Activated CD4-positive, CD25-positive, alpha-beta regulatory T cell treated with anti-CD3 and anti-CD28 coated beads, Interleukin-2, amount 50 U/mL, for 16 hours (primary cell): ENCODE results near the gene FEN1.

Source experiments
- DNase-seq: peaks from one replicate; pipeline ENCODE4 v3.0.0-alpha.2; 2020; ENCODE audit warnings: low read depth, low spot score

FEN1 gene

DNA sequence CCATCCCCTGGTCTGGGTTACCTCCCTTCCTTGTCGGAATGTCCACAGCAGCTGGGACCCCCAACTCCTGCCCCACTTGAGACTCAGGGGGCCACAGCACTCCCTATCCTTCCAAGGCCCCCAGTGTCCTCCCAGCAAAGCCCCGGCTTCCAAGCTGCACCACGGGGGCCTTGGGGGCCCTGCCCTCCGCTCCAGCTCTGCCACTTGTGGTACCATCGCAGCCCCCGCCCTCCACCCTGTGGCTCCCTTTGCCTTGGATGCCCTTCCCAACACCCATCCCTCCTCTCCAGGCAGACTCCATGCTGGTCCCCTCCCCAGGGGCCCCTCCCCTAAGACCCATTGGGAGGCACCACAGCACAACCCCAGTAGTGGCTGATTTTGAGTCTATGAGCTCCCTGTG lies 17.6 kb upstream of the FEN1 start:
- no peak for DNase-seq

DNA sequence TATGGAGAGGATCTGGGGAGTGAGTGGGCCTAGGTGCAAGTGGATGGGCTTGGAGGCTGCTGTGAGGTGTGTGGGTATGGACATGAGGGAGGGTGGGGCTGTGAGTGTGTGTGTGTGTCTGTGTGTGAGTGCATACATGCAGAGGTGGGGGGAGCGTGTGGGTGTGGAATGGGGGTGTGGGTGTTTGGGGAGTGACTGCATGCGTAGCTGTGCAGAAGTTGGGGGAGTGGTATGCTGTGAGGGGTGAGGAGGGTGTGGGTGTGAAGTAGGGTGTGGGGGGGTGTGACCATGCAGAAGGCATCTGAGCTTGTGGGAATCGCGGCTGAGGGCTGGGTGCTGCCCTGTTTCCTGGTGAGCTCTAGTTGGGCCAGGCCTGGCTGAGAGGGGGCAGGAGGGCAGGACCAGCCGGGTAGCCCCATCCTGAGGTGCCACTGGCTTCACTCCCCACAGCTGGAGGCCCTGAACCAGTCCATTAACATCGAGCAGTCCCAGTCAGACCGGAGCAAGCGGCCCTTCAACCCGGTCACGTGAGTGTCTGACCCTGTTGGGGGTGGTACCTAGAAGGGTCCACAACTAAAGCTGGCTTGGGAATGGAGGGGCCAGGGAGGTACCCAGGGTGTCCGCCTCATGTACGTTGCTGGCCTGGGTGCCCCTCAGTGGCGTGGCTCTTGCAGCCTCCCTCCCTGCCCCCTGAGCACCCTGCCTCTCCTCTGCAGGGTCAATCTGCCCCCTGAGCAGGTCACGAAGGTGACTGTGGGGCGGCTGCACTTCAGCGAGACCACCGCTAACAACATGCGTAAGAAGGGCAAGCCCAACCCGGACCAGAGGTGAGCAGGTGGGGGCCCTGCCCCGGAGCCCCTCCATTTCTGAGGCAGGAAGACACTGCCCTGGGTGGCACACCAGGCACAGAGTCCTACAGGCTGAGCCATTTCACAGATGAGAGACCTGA lies 16.8 kb upstream of the FEN1 start:
- no peak for DNase-seq

DNA sequence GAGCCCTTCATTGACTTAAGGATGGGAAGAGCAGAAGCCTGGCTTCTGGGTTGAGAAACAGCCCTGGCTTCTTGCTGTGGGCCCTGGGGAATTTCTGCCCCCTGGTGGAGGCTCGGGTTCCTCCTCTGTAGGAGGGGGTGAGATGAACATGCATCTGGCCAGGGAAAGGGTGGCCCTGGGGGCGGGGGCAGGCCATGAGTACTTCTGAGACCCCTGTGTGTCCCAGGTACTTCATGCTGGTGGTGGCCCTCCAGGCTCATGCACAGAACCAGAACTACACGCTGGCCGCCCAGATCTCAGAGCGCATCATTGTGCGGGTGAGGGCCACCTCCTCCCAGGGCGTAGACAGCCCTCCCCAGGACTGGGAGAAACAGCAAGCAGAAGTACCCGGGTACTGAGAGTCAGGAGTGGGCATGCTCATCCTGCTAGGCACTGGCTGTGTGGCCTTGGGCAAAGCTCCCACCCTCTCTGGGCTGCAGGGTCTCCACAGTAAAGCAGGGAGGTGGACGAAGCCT lies 16.1 kb upstream of the FEN1 start:
- no peak for DNase-seq

DNA sequence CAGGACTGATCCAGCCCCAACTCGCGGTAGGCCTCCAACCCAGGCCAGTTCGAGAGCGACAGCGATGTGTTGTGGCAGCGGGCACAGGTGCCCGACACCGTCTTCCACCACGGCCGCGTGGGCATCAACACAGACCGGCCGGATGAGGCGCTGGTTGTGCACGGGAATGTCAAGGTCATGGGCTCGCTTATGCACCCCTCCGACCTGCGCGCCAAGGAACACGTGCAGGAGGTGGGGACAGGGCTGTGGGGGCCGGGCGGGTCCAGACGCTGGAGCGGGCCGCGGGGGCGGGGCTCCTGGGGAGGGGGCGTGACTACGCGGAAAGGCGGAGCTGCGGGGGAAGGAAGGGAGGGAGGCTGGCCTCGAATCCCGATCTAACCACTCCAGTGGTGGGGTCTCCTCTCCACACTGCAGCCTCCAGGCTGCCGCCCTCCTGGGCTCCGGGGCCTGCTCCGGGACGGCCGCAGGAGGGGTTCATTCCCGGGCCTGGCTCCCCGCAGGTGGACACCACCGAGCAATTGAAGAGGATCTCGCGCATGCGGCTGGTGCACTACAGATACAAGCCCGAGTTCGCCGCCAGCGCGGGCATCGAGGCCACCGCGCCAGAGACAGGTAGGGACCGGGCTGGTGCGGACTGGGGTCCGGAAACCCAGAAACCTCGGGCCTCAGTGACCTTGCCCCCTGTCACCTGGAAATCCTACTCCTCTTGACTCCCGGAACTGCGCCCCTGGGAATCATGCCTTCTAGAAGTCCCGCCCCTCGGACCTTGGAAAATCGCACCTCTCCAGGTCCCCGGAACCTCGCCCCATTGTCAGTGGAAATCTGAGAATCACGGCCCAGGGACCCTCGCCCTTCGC lies 15.2 kb upstream of the FEN1 start:
- DNase-seq, result no peak

DNA sequence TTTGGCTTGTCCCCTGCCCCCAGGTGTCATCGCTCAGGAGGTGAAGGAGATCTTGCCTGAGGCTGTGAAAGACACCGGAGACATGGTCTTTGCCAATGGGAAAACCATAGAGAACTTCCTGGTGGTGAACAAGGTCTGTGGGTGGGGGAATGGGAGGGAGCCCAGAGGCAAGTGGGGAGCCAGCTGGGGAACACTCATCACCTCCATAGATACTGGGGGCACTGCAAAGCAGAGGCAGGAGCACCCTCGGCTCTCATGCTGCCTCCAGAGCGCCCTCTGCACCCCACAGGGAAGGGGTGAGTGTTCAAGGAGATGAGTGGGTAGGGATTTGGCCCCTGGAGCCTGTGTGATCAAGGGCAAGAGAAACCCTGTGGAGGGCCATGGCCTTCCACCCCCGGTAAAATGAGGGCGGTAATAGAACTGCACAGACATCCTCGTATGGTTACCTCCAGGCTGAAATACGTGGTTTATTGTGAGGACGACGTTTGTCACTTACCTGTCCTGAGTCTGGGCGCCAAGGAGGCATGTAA lies 14.3 kb upstream of the FEN1 start:
- DNase-seq, result no peak

DNA sequence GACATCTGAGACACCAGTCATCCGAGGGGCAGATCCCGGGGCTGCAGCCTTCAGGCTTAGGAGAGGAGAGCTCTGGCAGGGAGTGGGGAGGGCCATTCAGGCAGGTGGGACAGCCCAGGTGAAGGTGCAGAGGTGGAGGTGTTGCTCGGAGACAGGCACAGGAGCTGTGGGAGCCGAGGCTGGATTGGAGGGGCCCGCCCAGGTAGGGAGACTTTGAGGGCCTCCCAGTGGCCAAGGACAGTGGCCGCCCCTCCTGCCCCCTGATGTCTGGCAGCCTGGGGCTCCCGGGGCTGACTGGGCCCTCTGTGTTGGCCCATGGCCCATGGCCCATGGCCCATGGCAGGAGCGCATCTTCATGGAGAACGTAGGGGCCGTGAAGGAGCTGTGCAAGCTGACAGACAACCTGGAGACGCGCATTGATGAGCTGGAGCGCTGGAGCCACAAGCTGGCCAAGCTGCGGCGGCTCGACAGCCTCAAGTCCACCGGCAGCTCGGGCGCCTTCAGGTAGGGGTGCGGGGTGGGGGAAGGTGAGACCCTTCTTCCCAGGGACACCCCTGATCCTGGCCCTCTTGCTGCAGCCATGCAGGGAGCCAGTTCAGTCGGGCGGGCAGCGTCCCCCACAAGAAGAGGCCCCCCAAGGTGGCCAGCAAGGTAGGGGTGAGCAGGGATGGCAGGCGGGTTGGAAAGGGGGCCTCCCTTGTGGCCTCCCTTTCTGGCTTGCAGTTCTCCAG lies 13.6 kb upstream of the FEN1 start:
- no peak for DNase-seq

DNA sequence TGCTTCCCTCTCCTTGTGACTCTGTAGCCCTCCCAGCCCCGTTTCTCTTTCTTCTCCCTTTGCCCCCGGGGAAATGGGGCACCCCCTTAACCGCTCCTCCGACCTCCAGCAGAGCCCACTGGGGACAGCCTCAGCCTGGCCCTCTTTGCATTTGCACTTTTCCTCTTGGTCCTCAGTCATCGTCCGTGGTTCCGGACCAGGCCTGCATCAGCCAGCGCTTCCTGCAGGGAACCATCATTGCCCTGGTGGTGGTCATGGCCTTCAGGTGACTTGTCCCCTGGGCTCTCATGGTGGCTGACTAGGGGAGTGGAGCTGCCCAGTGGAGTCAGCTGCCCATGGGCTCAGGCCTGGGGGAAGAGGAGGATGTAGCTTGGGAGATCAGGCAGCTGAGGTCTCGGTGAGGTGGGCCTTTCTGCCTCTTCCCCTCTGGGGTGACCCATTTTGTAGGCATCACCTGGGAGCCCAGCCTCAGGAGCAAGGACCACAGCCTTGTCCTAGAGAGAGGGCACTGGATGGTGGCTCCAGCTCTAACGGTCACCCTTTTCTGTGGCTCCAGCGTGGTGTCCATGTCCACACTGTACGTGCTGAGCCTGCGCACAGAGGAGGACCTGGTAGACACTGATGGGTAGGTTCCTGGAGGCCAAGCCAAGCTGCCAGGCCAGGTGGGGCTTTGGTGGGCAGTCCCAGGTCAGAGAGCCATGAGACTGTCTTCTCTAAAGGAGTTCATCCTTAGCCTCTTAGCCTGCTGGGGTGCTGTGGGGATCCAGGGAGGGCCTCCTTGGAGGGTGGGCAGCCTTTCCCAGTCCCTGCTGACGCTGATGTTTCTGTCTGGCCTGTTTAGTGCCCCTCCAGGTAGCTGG lies 12.8 kb upstream of the FEN1 start:
- DNase-seq, result no peak

DNA sequence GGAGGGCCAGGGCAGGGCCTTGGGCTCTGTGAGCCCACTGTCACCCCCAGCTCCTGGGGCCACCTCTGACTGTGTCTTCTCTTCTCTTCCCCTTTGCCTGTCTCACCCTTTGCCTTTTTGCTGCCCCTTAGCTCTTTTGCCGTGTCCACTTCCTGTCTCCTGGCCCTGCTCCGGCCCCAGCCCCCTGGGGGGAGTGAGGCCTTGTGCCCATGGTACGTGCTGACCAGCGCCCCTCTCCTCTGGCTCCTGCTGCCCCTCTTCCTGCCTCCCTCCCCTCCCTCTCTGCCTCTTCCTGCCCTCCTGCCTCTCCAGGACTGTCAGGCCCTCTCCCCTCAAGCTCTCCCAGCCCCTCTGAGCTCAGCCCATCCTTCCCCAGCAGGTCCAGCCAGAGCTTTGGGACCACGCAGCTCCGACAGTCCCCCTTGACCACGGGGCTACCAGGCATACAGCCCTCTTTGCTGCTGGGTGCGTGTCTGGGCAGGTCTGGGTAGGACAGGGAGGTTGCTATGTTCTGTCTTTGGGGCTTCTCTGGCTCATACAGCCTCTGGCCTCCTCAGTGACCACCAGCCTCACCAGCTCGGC lies 12.0 kb upstream of the FEN1 start:
- no peak for DNase-seq

DNA sequence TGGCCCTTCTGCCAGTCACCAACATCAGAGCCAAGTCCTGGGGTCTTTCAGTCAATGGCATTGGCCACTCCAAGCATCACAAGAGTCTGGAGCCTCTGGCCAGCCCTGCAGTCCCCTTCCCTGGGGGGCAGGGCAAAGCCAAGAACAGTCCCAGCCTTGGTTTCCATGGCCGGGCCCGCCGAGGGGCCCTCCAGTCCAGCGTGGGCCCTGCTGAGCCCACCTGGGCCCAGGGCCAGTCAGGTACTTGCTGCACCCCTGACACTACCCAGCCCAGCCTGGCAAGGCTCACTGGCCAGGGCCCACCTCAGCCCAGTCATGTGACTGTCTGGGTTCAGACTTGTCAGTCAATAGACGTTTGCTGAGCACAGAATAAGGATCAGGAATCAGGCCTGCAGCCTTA lies 11.1 kb upstream of the FEN1 start:
- no peak for DNase-seq

DNA sequence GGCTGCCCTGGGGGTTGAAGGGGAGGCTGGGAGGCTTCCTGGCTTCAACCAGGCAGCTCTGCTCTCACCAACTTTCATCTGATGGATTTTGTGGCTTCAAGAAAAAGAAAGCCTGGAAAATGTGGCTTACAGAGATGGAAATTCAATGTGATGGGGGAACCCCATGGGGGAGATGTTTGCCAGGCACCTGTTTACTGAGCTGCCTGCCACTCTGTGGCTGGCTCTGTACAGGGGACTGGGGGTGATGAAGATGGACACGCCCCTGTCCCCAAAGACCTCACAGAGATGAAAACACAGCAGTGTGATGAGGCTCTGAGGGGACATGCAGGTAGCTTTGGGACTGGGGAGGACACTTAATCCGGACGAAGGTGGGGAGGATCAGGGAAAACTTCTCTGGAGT lies 10.4 kb upstream of the FEN1 start:
- no peak for DNase-seq

DNA sequence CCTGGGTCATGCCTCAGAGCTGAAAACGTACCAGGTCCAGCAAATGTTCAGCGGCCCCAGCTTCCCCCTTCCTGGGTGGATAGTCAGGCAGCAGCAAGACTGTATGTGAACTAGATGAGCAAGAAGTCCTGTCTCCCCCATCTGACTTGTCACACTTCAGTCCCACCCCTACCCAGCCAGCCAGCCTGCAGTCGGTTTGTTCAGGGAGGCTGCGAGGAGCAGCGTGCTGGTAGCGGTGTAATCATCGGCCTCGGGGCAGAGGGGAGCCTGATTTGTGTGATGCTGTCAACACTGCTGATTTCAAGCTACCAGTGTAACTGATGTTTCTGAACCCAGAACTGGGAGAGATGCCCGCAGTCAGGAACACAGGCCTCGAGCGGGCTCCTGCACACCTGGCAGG lies 9.9 kb upstream of the FEN1 start:
- DNase-seq, result no peak

DNA sequence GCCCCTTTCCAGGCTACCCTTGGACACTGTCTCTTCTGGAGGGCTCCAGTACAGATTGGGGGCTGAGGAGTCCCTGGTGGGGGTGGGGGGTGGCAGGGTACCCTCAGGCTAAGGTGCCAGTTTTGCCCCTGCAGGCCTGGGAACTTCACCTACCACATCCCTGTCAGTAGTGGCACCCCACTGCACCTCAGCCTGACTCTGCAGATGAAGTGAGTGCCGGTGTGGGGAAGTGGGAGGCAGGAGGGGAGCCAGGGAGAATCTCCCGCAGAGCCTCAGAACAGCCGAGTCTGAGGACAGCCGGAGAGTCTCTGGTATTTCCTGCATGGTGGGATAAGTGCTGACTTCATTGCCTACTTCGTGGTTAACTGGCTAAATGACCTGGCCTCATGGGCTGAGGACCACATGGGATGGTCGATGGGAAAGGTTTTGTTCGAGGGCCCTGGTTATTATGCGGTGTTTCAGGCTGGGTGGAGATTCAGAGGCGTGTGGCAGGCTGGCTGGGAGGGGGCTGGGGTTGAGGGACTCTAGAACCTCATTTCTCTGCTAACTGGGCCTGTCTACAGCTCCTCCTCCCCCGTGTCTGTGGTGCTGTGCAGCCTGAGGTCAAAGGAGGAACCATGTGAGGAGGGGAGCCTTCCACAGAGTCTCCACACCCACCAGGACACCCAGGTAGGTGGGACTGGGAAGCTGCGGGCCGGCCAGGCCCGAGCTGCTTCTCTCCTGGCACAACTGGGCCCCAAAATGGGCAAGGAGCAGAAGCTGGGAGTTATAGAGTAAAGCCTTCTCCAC lies 8.8 kb upstream of the FEN1 start:
- no peak for DNase-seq

DNA sequence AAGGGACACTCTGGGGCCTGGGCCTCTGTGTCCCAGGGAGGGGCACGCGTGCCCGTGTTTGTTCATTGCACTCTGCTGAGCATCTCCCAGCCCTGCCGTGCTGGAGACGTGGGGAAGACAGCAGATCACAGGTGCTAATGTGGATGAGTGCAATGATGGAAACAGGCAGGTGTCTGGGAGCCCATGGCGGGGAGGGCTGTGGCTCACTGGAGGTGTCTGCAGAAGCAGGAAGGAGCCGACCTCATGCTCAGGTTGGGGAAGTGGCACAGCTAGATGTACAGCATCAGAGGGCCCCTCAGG lies 8.3 kb upstream of the FEN1 start:
- DNase-seq, result no peak

DNA sequence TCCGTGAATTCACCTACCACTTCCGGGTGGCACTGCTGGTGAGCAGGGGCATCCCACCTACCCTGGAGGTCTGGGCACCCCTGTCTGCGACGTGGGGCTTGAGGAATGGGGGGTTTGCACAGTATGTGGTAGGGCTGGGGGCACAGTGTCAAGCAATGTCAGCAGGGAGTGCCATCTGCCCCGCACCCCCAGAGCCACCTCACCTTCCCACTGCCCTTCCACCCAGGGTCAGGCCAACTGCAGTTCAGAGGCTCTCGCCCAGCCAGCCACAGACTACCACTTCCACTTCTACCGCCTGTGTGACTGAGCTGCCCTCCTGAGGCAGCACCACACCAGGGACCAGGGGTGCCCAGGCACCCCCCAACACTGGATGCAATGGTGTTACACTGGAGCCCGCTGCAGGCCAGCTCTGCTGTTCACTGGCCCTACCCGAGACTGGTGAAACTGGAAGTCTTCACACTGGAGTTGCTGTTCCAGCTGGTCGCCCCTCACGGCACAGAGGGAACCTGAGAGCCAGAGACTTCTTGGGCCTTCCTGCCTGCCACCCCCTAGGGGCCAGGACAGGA lies 6.8 kb upstream of the FEN1 start:
- no peak for DNase-seq

DNA sequence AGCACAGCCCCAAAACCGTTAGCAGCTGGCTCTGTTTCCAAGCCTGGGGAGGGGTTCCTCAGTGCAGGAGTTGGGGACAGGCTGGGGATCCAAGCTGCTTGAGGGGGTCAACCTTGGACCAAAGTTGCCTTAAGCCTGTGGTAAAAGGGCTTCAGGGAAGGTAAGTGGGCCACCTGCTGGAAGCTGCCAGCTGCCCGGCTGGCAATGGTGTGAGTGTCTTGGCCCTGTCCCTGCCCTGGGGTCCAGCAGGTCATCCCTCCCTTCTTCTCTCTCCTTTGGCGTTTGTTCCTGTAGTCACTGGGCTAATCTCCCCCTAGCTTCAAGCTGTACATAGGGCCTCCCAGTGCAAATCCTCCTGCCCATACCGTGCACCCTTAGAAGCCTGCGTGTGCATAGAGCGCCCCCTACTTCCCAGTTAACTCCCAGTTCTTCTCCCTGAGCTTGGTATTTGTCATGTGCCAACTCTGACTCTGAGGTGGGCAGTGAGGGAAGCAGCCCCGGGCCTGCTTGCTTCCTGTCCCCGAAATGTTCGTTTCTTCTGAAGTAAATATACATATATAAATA lies 4.7 kb upstream of the FEN1 start:
- DNase-seq, result no peak

DNA sequence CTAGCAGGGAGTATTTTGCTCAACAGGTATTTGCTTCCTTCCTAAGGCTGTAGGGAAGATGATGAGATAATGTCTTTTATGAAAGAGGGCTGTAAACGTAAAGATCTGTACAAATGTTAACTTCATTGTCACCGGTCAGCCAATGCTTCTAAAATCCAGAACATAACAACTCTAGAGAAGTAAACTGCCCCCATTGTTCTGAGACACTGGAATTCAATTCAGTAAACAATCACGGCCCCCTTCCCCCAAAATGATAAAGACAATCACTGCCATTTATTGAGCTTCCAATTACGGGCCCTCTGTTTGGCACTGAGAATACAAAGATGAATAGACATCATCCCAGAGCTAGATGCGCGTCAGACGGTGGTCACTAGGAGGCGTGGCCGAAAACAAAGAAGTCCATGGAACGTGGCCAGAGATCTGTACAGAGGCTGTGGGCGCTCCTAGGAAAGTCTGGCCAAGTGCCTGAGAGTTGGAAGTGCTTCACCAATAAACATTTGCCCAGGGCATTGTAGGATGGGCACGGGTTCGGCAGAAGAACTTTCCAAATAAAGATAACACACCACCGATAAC lies 888 bp upstream of the FEN1 start:
- no peak for DNase-seq

DNA sequence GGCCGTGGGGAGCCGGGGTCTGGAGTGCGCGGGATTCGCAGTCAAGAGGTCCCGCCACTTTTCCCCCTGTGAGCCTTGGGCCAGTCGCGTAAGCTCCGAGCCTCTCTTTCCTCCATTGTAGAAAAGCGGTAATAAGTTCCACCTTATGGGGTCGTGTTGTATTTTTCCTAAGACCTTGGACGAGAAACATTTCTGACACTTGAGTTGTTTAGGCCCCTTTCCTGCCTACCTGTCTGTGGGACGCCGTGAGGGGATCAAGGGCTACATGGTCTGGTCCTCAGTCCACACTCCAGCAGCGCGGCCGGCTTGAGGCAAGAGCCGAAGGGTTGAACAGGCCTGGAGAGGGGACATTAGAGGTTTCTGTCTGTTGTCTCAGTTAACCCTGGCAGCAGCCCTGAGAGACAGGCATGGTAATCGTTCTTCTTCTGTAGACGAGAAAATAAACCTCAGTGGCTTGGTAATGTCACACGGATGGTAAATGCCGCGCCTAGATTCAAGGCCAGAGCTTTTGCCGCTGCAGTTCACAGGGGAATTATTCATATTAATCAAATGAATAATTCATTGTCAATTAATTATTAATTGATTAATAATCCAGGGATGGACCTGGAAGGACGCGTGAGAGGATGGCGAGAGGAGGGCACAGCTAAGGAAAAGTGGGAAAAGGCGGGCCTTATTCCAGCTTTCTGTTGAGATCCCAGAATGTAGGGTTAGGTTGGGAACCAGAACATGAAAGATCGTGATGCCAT lies 545 bp downstream of the FEN1 start:
- DNase-seq, result no peak

DNA sequence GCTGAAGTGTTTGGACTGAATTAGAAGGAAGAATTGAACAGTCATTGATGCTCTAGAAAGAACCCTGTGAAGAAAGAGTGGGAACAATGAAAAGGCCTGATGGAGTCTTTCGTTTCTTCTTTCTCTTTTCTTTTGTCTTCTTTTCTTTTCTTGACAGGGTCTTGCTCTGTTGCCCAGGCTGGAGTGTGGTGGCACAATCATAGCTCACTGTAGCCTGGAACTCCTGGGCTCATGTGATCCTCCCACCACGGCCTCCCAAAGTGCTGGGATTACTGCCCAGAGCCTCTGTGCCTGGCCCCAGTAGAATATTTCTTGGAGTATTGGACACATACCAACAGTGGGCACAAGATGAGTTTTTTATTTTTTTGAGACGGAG lies 1.1 kb downstream of the FEN1 start:
- DNase-seq, result no peak
